Coronary artery (tissue), 2 donors: ENCODE measurements around the gene ABTB2.

ENCODE experiments used
- DNase-seq: peaks from one replicate; pipeline ENCODE4 v3.0.0-alpha.2; 2017; ENCODE audit warnings: low spot score
- H3K27ac ChIP-seq, 2 donors: fragments of 200-600 bp; sonication (generic); one replicate each; pipeline ENCODE4 v1.5.1; 2016 to 2019
- H3K4me3 ChIP-seq: fragments of 200-600 bp; sonication (generic); 2 replicates; pipeline ENCODE4 v1.5.1; 2016; ENCODE audit warnings: mild to moderate bottlenecking, moderate library complexity
- CTCF ChIP-seq: fragments of 200-600 bp; sonication (generic); IDR thresholded peaks from one replicate; pipeline ENCODE4 v1.5.1; 2019; ENCODE audit warnings: antibody characterized with exemption

ABTB2 gene

GRCh38 chr11:34339149-34340064 lies 18.4 kb downstream of the ABTB2 start:
- Histone ChIP-seq H3K27ac (no peak overlapping the region), H3K4me3 (no peak overlapping the region)
- DNase-seq = peak; percentile 54
- no peak for TF ChIP-seq CTCF

GRCh38 chr11:34337016-34337415 lies 20.8 kb downstream of the ABTB2 start:
- H3K27ac ChIP-seq = no peak overlapping the region
- no peak for TF ChIP-seq CTCF
- no peak overlapping the region for H3K4me3 ChIP-seq
- no peak for DNase-seq

GRCh38 chr11:34335801-34336200 lies 22.0 kb downstream of the ABTB2 start:
- no peak for TF ChIP-seq CTCF
- no peak overlapping the region for H3K4me3 ChIP-seq
- DNase-seq = no peak
- H3K27ac ChIP-seq = no peak overlapping the region

- TF ChIP-seq CTCF = no peak
- DNase-seq = no peak
- Histone ChIP-seq H3K4me3 (no peak overlapping the region), H3K27ac (no peak overlapping the region)
Measured at GRCh38 chr11:34335331-34335730, 22.5 kb downstream of the ABTB2 start.

- DNase-seq = no peak
- TF ChIP-seq CTCF = no peak
- H3K4me3 ChIP-seq = no peak overlapping the region
- H3K27ac ChIP-seq = no peak overlapping the region
Measured at GRCh38 chr11:34333787-34334186, 24.0 kb downstream of the ABTB2 start.

GRCh38 chr11:34332524-34332923 lies 25.3 kb downstream of the ABTB2 start:
- TF ChIP-seq CTCF = no peak
- H3K4me3 ChIP-seq = no peak overlapping the region
- H3K27ac ChIP-seq = peak overlapping the region; percentile 0 to 13
- no peak for DNase-seq

GRCh38 chr11:34331736-34332135 lies 26.1 kb downstream of the ABTB2 start:
- Histone ChIP-seq H3K4me3 (no peak overlapping the region), H3K27ac (peak overlapping the region; percentile 0 to 13)
- no peak for TF ChIP-seq CTCF
- DNase-seq = no peak
